Gastrocnemius medialis (tissue), 4 donors: ENCODE results near the gene MTMR1.

Experiments used
- POLR2A ChIP-seq, 2 donors: fragments of 450-650 bp; IDR thresholded peaks; one replicate each; pipeline ENCODE4 v1.6.1; 2017; ENCODE audit warnings: antibody characterized with exemption in 2 of 2, mild to moderate bottlenecking in 2 of 2, moderate library complexity in 2 of 2
- TF ChIP-seq, protein P1 (sequence below), 5 experiments: fragments of 450-650 bp in 3 of 5; fragments of 200-600 bp in 2 of 5; sonication (generic) in 2 of 5; IDR thresholded peaks in 4 of 5; conservative IDR thresholded peaks in 1 of 5; 1 replicate in 4 of 5; 2 replicates in 1 of 5; pipeline ENCODE4 v1.5.1; 2016 to 2019; ENCODE audit warnings: antibody characterized with exemption in 5 of 5, mild to moderate bottlenecking in 3 of 5, moderate library complexity in 3 of 5

DNA sequence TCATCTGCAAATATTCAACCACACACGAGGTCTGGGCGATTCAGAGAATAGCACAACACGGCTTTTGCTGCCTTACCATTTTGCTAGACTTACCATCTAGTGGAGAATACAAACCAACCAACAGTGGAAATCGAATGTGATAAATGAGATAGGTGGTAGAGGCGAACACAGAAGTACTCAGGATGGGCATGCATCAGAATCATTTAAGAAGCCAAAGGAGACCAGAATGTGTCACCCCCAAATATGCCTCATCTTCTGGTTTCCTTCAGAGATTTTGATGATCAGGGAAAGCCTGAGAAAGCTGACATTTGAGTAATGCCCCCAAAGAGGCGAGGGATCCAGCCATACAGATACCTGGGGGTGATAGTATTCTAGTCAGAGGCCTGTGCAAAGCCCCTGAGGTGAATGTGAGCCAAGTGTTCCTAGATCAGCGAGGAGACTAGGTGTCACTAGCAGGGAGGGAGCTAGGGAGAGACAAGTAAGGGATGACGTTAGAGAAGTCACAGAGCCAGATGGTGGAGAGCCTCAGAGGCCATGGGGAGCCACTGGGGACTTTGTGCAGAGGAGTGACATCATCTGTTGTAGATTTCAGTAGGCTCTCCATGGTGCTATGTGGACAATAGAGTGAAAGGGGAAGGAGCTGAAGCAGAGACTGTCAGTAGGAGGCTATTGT, 1.7 kb downstream of the MTMR1 start:
- TF ChIP-seq, protein P1, sequence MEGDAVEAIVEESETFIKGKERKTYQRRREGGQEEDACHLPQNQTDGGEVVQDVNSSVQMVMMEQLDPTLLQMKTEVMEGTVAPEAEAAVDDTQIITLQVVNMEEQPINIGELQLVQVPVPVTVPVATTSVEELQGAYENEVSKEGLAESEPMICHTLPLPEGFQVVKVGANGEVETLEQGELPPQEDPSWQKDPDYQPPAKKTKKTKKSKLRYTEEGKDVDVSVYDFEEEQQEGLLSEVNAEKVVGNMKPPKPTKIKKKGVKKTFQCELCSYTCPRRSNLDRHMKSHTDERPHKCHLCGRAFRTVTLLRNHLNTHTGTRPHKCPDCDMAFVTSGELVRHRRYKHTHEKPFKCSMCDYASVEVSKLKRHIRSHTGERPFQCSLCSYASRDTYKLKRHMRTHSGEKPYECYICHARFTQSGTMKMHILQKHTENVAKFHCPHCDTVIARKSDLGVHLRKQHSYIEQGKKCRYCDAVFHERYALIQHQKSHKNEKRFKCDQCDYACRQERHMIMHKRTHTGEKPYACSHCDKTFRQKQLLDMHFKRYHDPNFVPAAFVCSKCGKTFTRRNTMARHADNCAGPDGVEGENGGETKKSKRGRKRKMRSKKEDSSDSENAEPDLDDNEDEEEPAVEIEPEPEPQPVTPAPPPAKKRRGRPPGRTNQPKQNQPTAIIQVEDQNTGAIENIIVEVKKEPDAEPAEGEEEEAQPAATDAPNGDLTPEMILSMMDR (IDR thresholded peaks at IDR 0.05 in 4 of 5, conservative IDR thresholded peaks at IDR 0.05 in 1 of 5): no peak
- TF ChIP-seq POLR2A (IDR thresholded peaks at IDR 0.05): no peak
